GM18499 (cell line): ENCODE measurements around the gene PPARD.
"Not testable (repeated sequence)": the region's sequence is repeated elsewhere in the genome, so short reads cannot be mapped to it uniquely, and the experiment has no call there.

Experiments
- ATAC-seq: cut with Tn5 transposase; IDR thresholded peaks from one replicate; pipeline ENCODE4 v1.9.1; 2021; ENCODE audit warnings: moderate number of reproducible peaks; ENCODE audit not compliant: insufficient read depth, unreplicated experiment

PPARD gene

DNA sequence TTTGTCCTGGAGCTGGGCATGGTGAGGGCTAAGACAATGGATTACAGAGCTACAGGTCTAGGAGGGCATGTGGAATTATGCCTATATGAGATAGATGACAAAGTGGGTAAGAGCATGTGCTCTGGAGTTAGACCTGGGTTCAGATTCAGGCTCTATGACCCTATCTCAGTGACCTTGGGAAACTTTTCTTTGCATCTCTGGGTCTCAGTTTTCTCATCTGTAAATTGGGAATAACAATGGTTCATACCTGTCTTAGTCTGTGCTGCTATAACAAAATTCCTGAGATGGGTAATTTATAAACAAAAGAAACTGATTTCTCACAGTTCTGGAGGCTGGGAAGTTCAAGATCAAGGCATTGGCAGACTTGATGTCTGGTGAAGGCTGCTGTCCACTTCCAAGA is 30.3 kb downstream of the PPARD start:
- no peak for ATAC-seq

DNA sequence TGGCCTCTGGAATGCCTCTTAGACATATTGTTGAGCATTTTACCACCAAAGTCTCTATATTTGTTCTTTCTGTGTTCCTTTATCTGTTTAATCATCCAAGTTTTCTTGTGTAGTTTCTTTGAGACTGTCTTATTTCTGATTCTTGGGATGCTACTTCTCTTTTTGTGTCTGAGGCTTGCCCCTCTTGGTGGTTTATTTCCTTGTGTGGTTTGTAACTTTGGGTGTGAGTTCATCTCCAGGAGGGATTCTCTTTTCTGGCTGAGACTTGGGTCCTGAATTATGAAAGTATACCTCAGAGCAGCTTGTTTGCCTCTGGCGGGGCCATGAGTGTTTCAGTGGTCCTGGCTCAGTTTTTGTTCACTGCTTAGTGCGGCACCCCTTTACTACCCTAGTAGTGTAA is 33.9 kb downstream of the PPARD start:
- no peak for ATAC-seq

DNA sequence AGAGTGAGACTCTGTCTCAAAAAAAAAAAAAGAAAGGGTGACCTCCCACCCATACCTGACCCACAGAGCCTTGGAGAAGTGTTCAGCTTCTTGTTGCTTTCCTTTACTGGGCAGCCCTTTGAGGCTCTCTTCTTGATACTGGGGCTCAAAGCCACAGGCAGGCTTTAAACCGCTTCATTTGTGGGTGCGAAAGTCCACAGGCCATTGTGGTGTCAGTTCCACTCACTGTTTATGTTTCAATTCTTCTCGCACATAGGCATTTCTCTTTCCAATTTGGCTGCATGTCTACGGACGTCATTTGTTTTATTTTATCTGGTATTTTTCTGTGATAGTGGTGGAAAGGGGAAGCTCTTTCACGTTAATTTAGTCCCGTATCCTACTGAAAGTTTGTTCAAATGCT is 34.6 kb downstream of the PPARD start:
- no peak for ATAC-seq

DNA sequence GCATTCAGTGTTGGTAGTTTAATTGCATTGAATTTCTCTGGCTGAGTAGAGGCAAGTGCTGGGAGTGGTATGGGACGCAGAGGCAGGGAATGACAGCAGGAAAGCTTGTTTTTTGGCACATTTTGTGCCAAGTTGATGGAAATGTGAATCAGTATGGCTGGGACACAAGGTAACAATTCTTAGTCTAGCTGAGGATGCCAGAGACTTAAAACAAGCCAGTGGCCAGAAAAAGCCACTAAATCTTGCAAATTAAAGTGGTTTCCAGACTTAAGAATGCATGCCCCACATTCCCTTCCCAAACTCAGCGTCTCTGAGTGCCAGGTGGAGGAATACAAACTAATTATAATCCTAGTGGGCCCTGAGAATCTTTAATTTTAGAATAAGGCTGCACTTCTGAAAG is 35.9 kb downstream of the PPARD start:
- ATAC-seq, result no peak

DNA sequence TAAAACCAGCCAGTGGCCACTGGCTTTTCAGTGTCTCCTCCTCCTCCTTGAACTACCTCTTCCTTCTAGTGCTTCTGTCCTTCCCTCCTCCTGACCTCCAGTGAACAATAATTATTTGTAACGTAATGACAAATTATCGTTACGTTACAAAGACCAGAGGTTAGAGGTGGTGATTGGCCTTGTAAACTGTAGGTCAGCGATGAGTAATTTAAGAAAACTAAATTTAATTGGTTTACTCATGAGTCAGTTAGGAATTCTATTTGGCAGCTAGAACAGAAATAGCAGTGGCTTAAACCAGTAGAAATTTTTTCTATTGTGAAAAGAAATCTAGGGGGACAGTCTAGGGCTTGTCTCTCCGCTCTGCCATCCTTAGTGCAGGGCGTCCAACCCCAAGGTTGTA is 38.8 kb downstream of the PPARD start:
- no peak for ATAC-seq

DNA sequence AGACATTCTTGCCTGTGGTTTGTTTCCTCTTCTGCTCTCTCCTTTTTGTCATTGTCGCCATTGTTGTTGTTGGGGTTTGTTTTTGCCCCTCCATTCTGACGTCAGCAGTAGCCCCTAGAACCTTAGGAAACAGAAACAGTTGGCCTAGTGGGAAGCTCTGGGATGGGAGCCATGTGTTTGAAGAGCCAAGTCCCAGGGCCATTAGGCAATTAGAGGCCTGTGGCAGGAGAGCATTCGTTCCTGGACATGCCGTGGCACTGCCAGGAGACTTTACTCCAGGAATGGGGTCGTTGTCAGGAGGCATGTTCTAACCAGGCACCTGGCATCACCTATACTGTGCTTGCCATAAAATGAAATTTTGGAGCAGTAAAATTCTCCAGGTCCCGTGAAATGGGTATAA is 39.7 kb downstream of the PPARD start:
- no peak for ATAC-seq

DNA sequence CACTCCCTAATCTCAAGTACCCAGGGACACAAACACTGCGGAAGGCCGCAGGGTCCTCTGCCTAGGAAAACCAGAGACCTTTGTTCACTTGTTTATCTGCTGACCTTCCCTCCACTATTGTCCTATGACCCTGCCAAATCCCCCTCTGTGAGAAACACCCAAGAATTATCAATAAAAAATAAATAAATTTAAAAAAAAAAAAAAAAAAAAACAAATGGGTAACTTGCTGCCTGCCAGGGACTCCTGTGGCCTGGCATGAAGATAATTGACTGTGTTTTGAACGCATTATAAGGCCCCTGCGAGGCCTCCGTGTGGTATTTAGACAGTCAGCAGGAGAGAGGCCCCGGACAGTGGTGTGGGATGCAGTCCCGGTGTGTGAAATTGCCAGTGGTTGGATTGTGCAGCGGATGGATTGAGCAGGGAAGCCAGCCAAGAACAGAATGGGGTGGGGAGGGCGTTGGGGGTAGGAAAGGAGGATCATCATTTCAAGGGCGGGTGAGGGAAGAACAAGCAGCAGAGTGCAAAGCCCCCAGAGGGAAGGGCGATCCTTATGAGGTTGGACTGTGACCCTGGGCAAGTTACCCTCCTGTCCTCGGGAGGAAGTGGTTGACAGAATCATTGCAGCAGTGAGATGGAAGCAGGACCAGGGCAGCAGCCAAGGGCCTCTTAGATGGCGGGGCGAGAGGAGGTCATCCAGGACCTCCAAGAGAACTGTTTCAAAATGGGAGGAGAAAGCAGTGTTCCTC is 43.3 kb downstream of the PPARD start:
- no peak for ATAC-seq

DNA sequence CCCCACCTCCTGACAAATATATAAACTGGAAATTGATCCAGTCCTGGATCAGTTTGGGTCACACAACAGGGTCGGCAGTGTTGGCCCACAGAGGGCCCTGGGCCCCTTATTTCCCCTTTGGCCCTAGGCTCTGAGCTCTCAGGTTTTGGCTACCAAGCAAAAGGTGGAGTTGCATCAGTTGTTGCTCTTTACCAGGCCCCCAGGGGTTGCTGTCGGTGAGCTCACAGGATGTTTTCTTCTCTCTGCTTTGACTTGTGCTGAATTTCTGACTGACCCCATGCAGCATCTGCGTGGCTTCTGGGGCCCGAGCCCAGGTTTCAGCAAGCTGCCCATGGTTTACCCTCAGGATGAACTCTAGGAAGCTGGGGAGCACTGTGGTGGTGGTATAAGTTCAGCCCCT is 44.6 kb downstream of the PPARD start:
- no peak for ATAC-seq

DNA sequence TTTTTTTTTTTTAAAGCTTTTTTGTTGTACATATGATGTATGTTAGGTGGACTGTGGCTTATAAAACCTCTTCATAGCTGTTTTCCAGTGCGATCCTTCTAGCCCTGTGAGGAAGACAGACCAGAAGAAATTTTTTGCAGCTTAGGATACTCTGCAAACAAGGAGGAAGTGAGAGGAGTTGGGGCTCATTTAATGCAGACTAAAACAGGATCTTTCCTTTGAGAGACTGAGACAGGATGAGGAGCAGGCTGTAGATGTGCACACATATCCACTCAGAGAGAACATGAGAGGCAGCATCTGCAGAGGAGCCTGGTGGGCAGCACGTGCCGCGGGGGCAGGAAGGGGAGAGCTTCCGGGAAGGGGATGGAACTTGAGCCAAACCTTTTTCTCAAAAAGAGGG is 45.7 kb downstream of the PPARD start:
- no peak for ATAC-seq

DNA sequence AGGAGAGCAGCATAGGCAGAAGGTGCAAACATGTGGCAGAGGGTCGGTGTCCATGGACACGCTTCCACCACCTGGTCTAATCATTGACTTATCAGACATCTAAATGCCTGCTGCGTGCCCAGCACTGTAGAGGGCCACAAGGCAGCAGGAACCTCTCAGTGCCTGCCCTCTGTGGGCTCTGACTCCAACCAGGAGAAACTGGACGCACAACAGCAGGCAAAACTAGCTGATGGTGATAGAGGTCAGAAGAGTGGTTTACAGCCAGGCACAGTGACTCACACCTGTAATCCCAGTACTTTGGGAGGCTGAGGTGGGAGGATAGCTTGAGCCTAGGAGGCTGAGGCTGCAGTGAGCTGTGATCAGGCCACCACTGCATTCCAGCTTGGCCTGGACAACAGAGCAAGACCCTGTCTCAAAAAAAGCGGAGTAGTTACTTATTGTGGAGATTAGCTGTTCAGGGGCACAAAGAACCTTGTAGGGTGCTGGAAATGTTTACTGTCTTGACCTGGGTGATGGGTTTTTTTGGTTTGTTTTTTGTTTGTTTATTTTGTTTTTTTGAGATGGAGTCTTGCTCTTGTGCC is 46.5 kb downstream of the PPARD start:
- ATAC-seq, result no peak

DNA sequence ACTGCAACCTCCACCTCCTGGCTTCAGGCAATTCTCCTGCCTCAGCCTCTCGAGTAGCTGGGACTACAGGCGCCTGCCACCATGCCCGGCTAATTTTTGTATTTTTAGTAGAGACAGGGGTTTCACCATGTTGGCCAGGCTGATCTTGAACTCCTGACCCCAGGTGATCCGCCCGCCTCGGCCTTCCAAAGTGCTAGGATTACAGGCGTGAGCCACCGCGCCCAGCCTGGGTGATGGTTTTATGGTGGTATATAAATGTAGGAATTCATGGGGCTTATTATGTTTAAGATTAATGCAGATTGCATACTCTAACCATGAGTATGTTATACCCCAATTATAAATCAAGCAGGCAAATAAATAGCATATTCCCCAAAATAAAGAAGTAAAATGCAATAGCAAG is 47.0 kb downstream of the PPARD start:
- ATAC-seq, result not testable (repeated sequence)

DNA sequence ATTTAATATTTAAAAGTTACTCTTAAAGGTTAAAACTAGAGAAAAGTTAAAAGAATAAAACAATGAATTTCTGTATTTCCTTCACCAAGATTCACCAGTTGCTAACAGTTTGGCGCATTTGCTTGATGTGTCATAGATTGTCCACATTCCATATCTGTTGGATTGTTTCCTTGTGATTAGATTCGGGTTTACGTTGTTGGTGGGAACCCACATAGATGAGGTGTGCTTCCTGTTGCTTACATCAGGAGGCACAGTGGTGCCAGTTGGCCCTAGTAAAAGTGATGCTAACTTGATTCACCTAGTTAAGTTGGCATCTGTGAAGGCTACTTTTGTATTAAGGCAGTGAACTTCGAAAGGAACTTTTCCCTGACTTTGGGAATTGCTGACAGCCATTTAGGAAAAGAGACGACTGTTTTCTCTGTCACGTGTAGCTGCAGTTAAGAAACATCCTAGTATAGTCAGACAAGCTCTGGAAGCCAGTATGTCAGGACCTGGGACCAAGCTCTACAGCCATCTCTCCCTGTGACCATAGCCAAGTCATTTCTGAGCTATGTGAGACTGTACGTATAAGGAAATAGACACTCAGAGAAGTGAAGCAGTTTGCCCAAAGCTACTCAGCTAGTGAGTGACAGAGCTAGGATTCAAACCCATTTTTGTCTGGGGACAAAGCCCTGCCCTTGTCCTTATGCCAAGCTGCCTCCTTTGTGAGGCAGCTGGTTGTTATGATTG is 49.0 kb downstream of the PPARD start:
- no peak for ATAC-seq

DNA sequence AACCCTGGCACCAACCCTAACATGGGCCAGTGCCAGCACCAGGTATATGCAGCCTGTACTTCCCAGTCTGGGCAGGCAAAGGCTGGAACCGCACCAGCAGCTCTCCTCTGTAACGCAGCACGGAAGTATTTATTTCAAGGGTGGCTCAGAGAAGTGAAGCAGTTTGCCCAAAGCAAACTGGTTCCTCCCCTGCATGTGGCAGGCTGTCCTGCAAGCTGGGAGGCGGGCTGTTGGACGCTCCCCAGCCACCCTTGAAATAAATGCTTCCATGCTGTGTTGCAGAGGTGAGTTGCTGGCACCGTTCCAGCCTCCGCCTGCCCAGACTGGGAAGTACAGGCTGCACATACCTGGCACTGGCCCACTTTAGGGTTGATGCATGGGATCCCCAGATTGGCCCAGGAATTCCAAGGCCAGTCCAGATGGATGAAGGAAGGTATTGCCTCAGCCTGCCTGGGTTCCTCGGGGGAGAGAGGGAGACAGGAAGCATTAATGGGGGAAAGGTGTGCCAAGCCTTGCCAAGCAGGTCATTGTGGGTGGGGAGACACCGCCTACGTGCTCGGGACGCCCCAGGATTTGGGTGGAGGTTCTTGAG is 49.8 kb downstream of the PPARD start:
- ATAC-seq, result no peak

DNA sequence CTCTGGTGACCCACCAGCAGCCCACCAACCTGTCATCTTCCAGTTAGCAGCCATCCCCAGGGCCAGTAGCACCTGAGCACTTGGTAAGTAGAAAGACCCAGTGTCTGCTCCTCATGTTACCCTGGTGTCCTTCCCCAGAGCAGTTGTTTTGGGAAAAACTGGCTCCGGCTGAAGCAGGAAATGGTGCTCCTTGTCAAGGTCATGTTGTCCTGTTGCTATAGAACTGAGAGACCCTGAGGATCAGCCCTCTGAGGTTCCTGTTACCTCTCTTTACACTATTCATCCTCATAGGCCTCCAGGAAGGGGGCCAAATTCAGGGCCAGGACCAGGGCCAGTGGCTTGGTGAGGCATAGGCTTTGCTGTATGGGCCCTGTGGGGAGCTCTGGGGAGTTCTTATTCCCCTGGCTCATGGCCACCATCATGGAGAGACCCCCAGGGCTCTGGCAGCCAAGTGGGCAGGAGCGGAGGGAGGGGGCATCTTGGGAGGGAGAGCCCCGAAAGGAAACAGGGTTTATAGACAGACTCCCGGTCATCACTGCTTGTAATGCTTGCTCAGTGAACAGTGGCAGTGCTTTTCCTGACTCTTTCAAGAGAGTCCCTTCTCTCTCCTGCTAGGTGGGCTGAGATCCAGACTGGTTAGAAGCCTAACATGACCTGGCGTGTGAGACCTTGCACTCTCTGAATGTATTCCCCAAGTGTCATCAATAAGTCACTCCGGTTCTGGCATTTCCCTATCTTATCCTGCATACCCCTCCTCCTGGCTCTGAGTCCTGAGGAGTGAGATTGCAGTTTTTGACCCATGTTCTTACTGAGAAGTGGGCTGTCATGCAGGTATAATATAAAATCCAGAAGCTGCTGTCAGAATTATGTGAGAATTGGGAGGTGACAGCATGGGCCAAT is 50.7 kb downstream of the PPARD start:
- no peak for ATAC-seq

DNA sequence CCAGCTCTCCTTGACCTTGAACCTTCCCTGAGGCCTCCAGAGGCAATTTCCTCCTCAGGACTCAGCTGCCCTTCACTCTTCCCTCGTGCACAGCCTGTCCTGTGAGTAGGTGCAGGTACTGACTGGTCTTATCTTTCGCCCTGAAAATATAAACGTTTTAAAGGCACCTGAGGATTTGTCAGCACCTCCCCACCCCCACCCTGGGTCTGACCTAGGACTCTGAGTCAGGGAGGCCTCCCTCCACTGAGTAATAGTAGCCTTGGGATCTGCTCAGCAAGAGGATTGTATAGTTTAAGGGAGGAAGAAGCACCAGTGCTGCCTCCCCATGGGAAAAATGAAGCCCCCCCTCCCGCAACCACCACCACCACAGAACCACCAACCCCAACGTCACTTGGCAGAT is 54.6 kb downstream of the PPARD start:
- no peak for ATAC-seq

DNA sequence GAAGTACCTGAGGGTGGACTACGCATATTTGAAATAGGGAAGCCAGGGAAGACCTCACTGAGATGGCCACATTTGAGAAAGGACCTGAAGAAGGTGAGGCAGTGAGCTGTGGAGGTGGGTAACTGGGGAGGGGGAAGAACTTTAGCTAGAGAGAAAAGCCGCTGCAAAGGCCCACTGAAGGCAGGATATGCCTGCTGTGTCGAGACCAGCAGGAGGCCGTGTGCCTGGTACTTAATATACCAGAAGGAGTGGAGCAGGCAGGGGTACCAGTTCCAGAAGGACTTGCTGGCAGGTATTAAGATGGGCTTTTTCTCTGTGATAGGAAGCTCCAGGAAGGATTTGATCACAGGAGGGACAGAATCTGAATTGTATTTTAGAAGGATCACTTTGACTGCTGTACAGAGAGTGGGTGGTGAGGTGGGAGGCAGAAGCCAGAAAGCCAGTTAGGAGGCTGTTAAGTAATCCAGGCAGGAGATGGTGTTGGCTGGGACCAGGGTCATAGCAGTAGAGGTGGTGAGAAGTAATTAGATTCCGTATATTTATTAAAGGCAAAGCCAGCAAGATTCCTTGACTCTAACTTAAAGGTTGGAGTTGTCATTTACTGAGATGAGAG is 55.6 kb downstream of the PPARD start:
- ATAC-seq, result no peak

DNA sequence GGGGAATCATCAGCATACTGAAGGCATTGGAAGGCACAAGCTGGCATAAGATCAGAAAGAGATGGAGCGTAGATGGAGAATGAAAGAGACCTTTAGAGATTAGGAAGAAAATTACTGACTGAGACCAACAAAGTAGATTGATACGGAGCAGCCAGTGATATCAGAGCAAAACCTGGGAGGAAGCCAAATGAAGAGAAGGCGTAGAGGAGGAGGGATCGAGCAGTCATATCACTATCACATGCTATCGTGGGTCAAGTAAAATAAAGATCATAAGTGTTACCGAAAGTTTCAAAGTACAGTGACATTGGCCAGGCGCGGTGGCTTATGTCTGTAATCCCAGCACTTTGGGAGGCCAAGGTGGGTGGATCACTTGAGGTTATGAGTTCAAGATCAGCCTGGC is 56.2 kb downstream of the PPARD start:
- no peak for ATAC-seq

DNA sequence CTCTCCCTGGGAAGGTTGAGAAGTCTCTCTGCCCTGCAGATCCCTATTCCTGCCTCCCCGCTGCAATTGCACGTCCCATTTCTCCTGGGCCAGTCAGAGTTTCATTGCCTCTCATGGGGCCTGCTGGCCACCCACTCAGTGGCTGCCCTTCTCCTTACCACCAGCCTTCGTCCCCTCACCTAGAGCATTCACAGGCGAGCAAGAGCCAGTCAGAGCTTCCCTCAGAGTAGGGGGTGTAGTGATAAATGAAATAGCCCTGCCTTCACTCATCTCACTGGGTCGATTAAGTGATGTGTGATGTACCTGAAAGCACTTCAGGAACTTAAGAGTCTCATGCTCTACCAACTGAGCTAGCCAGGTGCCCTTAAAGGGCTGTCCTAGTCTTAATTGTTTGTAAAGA is 57.8 kb downstream of the PPARD start:
- no peak for ATAC-seq

DNA sequence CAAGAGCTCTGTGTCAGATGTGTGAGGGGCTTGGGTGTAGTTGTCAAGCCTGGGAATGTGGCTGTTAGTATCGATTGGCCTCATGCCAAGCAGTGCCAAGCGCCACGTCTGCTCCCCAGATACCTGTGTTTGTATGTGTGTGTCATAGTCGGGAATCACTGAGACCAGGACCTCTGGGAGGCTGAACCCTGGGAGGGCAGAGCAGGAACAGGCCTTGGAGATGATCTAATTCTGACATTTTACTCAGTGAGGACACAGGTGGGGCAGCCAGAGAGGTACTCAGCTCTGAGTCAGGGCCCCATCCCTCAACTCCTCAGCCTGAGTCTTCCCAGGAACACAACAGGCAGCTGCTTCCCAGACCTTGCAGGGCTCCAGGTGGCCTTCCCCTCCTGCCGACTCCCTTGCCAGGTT is 58.5 kb downstream of the PPARD start:
- ATAC-seq, result no peak

DNA sequence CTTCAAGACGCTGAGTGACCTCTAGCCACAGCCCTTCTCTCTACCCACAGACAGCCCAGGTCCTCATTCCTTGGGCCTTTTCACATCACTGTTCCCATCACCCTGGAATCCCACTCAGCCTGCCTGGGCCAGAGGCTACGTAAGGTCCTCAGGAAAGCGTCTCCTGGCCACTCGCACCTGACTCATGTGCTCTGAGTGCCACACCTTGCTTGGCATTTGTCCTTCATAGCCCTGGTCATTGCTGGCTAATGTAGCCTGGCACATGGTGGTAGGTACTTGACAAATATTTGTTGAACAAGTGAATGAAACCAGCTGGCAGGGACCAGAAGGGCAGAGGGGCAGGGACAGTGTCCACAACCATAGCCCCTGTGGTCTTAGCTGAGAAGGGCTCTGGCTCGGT is 59.2 kb downstream of the PPARD start:
- ATAC-seq, result no peak
